OCI-LY1 (cell line): Measurements from ENCODE around the gene DCST2.

Experiments
- CTCF ChIP-seq: fragments of 200-600 bp; sonication (generic), shearing (Covaris generic); IDR thresholded peaks from 2 replicates; pipeline ENCODE4 v1.5.1; 2017; ENCODE audit warnings: mild to moderate bottlenecking, antibody characterized with exemption, low read length, moderate library complexity, mixed read lengths
- EZH2 ChIP-seq: fragments of 200-600 bp; sonication (generic), shearing (Covaris generic); IDR thresholded peaks from 2 replicates; pipeline ENCODE4 v1.8.0; 2017; ENCODE audit warnings: borderline replicate concordance, mixed run types, mild to moderate bottlenecking, antibody characterized with exemption, low read length, moderate library complexity, mixed read lengths

DNA sequence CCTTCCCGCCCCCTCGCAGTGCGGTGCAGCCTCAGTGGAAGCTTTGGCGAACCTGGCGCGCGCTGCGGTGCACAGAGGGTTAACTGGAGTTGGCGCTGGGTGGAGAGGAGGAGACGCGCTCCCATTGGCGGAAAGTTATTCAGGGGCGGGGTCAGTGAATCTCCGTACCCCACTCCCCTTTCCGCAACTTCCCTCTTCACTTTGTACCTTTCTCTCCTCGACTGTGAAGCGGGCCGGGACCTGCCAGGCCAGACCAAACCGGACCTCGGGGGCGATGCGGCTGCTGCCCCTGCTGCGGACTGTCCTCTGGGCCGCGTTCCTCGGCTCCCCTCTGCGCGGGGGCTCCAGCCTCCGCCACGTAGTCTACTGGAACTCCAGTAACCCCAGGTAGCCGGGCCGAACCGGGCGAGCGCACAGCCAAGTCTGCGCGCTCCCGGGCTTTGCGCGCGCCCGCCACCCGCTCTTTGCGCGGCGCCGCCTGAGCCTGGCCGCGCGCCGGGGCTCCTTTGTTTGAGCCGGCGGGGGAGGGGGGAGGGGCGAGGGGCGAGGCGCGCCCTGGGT lies 30.0 kb upstream of the DCST2 start, which contains the start of gene EFNA4:
- no peak for TF ChIP-seq CTCF
- no peak for TF ChIP-seq EZH2
